Tibial nerve (tissue), 4 donors: Measurements from ENCODE around the gene PRKCZ. TPM values are rescaled to one million over a fixed set of nuclear protein-coding genes. Genes with fewer than 3 reads are reported as not detected.
A peak's percentile ranks its signal among the peaks of the same experiment; 100 is the strongest.
"Not testable (repeated sequence)": the region's sequence is repeated elsewhere in the genome, so short reads cannot be mapped to it uniquely, and the experiment has no call there.

Experiments
- DNase-seq, 2 donors: peaks; one replicate each; pipeline ENCODE4 v3.0.0-alpha.2; 2019; ENCODE audit warnings: low spot score in 2 of 2
- H3K27ac ChIP-seq, 4 donors: fragments of 200-600 bp; sonication (generic) in 3 of 4; one replicate each; pipeline ENCODE4 v1.5.1; 2017 to 2019; ENCODE audit warnings: mild to moderate bottlenecking in 1 of 4
- H3K27me3 ChIP-seq, 2 donors: fragments of 200-600 bp; sonication (generic) in 1 of 2; one replicate each; pipeline versions ENCODE4 v1.5.1 to v1.6.0; 2017 to 2019
- H3K36me3 ChIP-seq, 3 donors: fragments of 200-600 bp; sonication (generic); one replicate each; pipeline ENCODE4 v1.5.1; 2018 to 2019
- H3K4me1 ChIP-seq, 4 donors: fragments of 200-600 bp; sonication (generic) in 3 of 4; one replicate each; pipeline ENCODE4 v1.5.1; 2017 to 2019
- H3K4me3 ChIP-seq, 4 donors: fragments of 200-600 bp; sonication (generic) in 3 of 4; one replicate each; pipeline ENCODE4 v1.5.1; 2017 to 2019; ENCODE audit warnings: mild to moderate bottlenecking in 1 of 4, moderate library complexity in 1 of 4
- H3K9me3 ChIP-seq, 4 donors: fragments of 200-600 bp; sonication (generic) in 3 of 4; one replicate each; pipeline ENCODE4 v1.5.1; 2017 to 2019
- CTCF ChIP-seq, 5 experiments: fragments of 200-600 bp in 3 of 5; fragments of 450-650 bp in 2 of 5; sonication (generic) in 3 of 5; IDR thresholded peaks; one replicate each; pipeline ENCODE4 v1.5.1; 2016 to 2019; ENCODE audit warnings: antibody characterized with exemption in 5 of 5, mild to moderate bottlenecking in 3 of 5, moderate library complexity in 2 of 5
- EP300 ChIP-seq, 2 donors: sonication (generic); formaldehyde crosslinking; IDR thresholded peaks; one replicate each; pipeline ENCODE4 v1.6.1; 2017; ENCODE audit warnings: antibody characterized with exemption in 2 of 2, mild to moderate bottlenecking in 1 of 2
- POLR2A ChIP-seq, 2 donors: fragments of 450-650 bp; IDR thresholded peaks; one replicate each; pipeline ENCODE4 v1.6.1; 2017; ENCODE audit warnings: antibody characterized with exemption in 2 of 2, mild to moderate bottlenecking in 2 of 2, moderate library complexity in 2 of 2
- WGBS, 2 donors: methylation state at CpG; one replicate each; pipeline ENCODE4 v1.1.5; 2018; 5-methylcytosine and 5-hydroxymethylcytosine counted together
- total RNA-seq, 4 donors: library from RNA; depleted of rRNA; stranded (reverse); fragments of >200 nt; gene quantifications; one replicate each; pipeline ENCODE4 v1.1.0, GENCODE V29; 2016

Gene PRKCZ
- total RNA-seq, 4 donors from 2014 or later = 2.0 to 3.9 (median 2.8) TPM

GRCh38 chr1:2090216-2090890, 40.1 kb downstream of the PRKCZ start:
- Histone ChIP-seq H3K27me3 (peaks cover 0 to 43% of the 10 kb centered on the region in 2 donors), H3K27ac (no peak overlapping the region), H3K4me3 (no peak overlapping the region), H3K36me3 (no peaks in the 10 kb centered on the region), H3K9me3 (no peaks in the 10 kb centered on the region), H3K4me1 (no peaks in the 10 kb centered on the region)
- no peak for TF ChIP-seq POLR2A (IDR thresholded peaks at IDR 0.05)
- no peak for TF ChIP-seq EP300 (IDR thresholded peaks at IDR 0.05)
- TF ChIP-seq CTCF (IDR thresholded peaks at IDR 0.05) = no peak
- no peak for DNase-seq
- 86 to 87% methylated on average over 20 to 22 of the region's 22 CpGs for WGBS, 2 donors

DNA sequence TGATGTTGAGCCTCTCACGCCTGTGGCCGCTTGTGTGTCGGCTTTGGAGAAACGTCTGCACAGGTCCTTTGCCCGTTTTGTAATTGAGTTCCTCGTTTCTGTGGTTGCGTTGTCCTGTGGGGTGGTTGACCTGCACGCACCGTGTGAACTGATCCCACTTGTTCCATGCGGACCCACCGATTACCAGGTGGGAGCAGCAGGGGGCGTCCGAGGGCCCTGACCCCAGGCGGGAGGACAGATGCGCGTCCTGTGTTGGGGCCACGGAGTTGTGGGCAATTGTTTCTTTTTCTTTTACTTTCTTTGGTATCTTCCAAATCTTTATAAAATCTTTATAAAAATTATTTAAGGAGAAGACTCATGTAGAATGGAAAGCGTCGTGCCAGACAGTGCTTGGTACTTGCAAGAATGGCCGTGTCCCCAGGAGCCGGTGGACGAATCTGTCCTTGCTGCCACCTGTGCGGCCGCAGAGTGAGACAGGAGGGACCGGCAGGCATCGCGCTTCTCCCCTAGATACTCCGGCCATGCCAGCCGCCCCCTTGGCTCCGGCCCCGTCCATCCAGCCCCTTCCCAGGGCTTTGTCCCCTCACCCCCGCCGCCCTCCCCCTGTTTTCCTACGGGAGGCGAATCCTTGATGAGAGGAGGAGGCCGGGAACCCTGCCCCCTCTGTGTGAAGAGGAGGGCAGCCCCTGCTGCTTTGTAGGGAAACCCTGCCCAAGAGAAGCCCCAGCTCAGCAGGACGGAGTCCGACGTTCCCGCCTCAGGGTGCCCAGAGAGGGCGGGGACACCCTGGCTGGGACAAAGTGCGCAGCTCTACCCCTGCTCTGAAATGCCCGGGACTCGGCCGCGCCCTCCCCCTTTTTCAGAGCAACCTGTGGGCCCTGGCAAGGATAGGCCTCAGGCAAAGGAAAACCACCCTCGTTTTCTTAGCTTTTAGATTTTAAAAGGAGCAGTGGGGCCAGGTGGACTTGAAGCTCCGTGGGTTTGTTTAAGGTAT, 41.7 kb downstream of the PRKCZ start:
- no peaks in the 10 kb centered on the region for H3K4me1 ChIP-seq
- no peaks in the 10 kb centered on the region for H3K36me3 ChIP-seq
- H3K9me3 ChIP-seq = peaks cover 0 to 1% (median 0%) of the 10 kb centered on the region in 4 donors
- peak in 1 of 2 donors; percentile 38 for DNase-seq
- no peak overlapping the region for H3K4me3 ChIP-seq
- H3K27ac ChIP-seq = peak overlapping the region in 1 of 4 donors; percentile 34
- TF ChIP-seq EP300 (IDR thresholded peaks at IDR 0.05) (no peak), CTCF (IDR thresholded peaks at IDR 0.05) (peak; percentile 34 to 49 (median 45)), POLR2A (IDR thresholded peaks at IDR 0.05) (no peak)
- 44 to 54% methylated on average over 46 to 48 of the region's 48 CpGs for WGBS, 2 donors
- H3K27me3 ChIP-seq = peaks cover 0 to 31% of the 10 kb centered on the region in 2 donors

DNA sequence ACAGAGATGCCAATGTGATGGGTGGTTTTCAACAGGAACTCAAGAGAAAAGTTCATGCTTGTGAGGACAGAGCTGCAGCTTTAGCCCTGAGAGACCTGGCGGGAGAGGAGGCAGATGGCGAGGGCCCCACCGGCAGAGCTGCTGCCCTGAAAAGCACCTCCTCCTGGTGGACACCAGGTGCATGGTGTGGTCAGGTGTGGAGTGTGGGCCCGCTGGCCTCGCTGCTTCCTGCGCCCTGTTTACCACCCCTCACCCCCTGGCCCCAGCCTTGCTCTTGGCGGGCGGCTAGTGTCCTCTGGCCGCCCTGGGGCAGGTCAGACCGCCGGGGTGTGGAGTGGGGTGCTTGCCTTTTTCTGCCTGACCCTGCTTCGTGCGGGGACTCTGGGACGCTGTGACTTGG, 42.8 kb downstream of the PRKCZ start:
- DNase-seq = no peak
- Histone ChIP-seq H3K27ac (no peak overlapping the region), H3K4me3 (no peak overlapping the region), H3K4me1 (no peaks in the 10 kb centered on the region), H3K27me3 (peaks cover 0 to 26% of the 10 kb centered on the region in 2 donors), H3K9me3 (peaks cover 0 to 13% (median 0%) of the 10 kb centered on the region in 4 donors), H3K36me3 (no peaks in the 10 kb centered on the region)
- TF ChIP-seq POLR2A (IDR thresholded peaks at IDR 0.05) (no peak), CTCF (IDR thresholded peaks at IDR 0.05) (no peak), EP300 (IDR thresholded peaks at IDR 0.05) (no peak)
- 84 to 85% methylated on average over 11 to 14 of the region's 14 CpGs for WGBS, 2 donors

GRCh38 chr1:2093636-2094035, 43.4 kb downstream of the PRKCZ start:
- no peaks in the 10 kb centered on the region for H3K4me1 ChIP-seq
- DNase-seq = no peak

DNA sequence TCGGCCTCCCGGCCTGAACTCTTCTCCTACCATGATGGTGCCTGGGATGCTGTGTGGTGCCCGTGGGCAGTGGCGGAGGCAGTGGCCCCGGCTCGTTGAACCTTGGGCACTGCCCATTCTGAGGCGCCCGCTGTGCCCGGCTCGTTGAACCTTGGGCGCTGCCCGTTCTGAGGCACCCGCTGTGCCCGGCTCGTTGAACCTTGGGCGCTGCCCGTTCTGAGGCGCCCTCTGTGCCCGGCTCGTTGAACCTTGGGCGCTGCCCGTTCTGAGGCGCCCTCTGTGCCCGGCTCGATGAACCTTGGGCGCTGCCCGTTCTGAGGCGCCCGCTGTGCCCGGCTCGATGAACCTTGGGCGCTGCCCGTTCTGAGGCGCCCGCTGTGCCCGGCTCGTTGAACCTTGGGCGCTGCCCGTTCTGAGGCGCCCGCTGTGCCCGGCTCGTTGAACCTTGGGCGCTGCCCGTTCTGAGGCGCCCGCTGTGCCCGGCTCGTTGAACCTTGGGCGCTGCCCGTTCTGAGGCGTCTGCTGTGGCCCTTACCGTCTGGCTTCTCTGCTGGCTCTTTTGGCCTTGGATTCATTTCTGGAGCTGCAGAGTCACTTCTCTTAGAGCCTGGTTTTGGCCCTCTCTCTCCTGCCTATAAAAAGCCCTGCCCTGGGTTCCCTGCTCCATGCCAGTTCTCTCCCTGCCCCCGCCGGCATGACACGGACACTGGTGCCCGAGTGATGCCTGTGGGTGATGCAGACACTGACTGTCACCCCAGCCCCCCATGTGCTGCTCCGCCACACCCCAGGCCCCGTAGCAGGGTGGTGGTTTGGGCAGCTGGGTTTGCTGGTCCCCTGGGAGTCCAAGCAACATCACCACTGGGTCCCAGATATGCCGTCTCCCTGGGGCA, 44.3 kb downstream of the PRKCZ start:
- H3K36me3 ChIP-seq, H3K4me3 ChIP-seq, H3K4me1 ChIP-seq, H3K27ac ChIP-seq, DNase-seq: not testable (repeated sequence)
- peaks cover 0 to 20% of the 10 kb centered on the region in 2 donors for H3K27me3 ChIP-seq
- WGBS, 2 donors = 91% methylated on average over 53 to 59 of the region's 60 CpGs
- H3K9me3 ChIP-seq = peaks cover 0 to 16% (median 0%) of the 10 kb centered on the region in 4 donors

More at GRCh38 chr1:2093636-2094035, 43.4 kb downstream of the PRKCZ start:
- 83 to 84% methylated on average over 21 to 24 of the region's 26 CpGs for WGBS, 2 donors
- no peak overlapping the region for H3K4me3 ChIP-seq
- H3K27ac ChIP-seq = no peak overlapping the region
- no peaks in the 10 kb centered on the region for H3K36me3 ChIP-seq
- H3K9me3 ChIP-seq = peaks cover 0 to 16% (median 0%) of the 10 kb centered on the region in 4 donors
- TF ChIP-seq CTCF (IDR thresholded peaks at IDR 0.05) (no peak), EP300 (IDR thresholded peaks at IDR 0.05) (no peak), POLR2A (IDR thresholded peaks at IDR 0.05) (no peak)
- peaks cover 0 to 26% of the 10 kb centered on the region in 2 donors for H3K27me3 ChIP-seq
